Activated CD8-positive, alpha-beta memory T cell treated with anti-CD3 and anti-CD28 coated beads for 1 hour (primary cell): Measurements from ENCODE around the gene PSMD13.

Source experiments
- DNase-seq, 2 donors: peaks; one replicate each; pipeline ENCODE4 v3.0.0-alpha.2; 2020; ENCODE audit warnings: low read depth in 1 of 2; ENCODE audit errors: extremely low read depth in 1 of 2

The PSMD13 gene

DNA sequence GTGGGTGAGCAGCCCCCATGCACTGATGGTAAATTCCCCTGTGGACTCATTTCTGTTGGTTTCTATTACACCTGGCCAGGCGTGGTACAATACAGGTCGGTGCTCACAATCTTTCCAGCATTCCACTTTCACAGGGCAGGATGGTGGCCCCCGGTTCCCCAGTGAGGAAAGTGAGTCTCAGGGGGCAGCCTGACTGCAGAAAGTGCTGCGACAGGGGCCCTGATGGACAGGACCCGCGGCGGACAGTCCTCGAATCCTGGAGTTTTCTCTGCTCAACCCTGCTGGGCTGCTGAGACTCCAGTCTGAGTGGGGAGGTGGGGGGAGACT, 49.1 kb downstream of the PSMD13 start:
- no peak for DNase-seq

DNA sequence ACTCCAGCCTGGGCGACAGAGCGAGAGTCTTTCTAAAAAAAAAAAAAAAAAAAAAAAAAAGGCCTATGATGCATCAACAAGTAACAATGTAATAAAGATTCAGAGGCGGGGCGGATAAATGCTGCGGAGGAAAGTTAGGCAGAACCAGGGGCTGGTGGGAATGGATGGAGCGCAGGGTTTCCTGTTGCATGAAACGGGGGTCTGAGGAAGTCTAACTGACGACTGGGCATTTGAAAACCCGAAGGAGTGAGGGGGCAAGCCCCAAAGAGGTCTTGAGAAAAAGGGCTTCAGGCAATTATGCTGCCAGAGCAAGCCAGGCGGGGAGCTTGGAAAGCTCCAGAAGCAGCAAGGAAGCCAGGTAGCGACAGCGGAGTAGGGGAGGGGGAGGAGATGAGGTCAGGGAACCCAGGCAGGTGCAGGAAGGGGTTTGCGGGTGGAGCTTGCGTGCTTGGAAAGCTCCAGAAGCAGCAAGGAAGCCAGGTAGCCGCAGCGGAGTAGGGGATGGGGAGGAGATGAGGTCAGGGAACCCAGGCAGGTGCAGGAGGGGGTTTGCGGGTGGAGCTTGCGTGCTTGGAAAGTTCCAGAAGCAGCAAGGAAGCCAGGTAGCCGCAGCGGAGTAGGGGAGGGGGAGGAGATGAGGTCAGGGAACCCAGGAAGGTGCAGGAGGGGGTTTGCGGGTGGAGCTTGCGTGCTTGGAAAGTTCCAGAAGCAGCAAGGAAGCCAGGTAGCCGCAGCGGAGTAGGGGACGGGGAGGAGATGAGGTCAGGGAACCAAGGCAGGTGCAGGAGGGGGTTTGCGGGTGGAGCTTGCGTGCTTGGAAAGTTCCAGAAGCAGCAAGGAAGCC, 50.4 kb downstream of the PSMD13 start:
- DNase-seq: peak; percentile 67 to 71

DNA sequence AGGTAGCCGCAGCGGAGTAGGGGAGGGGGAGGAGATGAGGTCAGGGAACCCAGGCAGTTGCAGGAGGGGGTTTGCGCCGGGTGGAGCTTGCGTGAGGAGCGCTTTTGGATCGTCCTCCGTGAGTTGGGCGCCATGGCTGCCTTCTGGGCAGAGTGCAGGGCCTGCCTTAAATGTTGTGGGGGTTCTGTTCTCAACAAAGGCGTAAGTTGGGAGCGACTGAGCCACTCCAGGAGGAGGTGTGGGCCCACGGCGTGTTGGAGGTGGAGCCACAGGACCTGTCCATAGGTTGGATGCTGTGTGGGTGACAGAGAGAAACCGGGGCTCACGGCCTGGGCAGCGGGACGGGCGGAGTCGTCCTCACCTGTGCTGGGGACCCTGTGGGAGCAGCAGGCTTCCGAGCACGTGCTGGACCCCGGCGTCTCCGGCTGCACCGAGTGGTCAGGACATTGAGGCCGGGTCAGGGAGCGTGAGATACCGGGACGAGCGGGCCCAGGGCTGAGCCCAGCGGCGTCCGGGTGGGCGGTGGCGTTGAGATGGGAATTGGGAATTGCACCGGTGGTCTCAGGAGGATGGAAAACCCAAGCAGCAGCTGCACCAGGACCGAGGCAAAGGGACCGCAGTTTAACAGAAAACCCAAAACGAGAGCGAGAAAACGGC, 51.2 kb downstream of the PSMD13 start:
- peak in 1 of 2 donors; percentile 56 for DNase-seq

DNA sequence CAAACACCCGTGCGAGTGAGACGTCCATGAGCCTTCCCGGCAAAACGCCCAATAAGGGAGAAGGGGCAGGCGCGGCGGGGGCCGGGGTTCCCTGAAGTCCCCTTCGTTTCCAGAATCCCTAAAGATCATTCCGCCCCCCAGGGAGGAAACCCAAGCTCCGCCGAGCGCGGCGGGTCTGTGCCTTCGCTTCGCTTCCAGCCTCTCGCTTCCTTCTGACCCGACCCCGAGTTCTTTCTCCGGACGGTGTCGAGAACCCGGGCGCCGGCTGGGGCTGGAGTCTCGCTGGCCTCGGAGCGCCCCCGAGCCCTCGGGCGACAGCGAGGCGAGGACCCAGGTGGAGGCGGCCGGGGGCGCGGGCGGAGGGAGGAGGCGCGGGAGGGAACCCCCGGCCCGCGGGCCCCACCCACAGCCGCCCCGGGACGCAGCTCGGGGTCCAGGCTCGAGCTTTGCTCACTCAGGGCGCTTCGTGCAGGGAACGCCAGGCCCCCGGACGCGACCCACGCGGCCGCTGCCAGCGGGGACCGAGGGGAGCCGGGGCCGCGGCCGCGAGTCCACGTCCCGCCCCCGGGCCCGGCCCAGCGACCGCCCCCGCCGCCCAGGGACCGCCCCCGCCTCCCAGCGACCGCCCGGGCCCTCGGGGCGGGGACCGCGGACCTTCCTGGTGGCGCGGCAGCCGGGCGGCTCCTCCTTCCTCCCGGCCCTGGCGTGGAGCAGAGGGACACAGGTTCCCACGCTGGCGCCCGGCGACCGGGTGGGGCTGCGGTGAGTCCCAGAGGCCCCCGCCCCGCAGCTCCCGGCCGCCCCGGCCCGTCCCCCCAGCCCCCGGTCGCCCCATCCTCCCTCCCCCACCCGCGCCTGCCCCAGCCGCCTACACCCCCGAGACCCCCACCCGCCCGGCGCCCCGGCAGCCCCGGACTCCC, 52.0 kb downstream of the PSMD13 start, which contains the start of gene PGGHG:
PGGHG (plus strand) TSS at position 649 of the 920 bp plus-strand sequence. CDS start 691 bp downstream, outside the sequence.
- peak in 1 of 2 donors; percentile 66 for DNase-seq

DNA sequence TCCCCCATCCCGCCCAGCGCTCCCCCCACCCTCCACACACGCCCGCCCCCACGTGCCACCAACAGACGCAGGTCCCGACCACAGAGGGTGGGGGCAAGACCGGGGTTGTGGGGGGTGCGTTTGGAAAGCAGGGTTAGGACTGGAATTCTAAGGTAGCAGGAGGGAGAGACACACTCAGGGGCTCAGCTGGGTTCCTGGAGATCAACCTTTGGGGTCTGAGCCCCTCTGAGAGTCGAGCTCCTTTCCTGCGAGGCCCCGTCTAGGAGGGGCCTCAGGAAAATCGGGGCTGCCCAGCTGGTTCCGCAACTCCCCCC, 52.6 kb downstream of the PSMD13 start:
- no peak for DNase-seq

DNA sequence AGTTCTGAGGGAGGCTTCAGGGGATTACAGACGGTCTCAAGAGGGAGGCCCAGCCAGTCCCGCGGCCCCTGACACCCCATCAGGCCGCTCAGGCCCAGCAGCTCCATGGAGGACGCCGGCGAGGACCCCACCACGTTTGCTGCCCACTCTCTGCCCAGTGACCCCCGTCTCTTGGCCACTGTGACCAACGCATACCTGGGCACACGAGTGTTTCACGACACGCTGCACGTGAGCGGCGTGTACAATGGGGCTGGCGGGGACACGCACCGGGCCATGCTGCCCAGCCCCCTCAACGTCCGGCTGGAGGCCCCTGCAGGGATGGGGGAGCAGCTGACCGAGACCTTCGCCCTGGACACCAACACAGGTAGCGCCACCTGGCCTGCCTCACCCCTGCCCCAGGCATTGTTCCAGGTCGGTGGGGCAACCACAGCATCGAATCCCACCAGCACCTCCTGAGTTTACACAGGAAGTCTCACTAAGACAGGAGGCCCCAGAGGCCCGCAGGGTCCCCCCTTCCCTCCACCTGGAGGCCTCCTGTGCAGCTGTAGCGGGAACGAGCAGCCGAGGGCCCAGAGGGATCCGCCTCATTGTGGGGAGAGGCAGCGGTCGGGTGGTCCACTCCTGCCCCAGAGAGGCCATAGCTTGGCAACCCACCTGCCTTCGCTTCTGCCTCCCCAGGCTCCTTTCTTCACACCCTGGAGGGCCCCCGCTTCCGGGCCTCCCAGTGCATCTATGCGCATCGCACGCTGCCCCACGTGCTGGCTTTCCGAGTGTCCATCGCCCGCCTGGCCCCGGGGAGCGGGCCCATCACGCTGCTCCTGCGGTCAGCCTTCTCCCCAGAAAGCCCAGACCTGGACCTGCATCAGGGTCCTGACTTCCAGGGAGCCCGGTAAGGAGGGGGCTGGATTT, 53.2 kb downstream of the PSMD13 start:
- no peak for DNase-seq

DNA sequence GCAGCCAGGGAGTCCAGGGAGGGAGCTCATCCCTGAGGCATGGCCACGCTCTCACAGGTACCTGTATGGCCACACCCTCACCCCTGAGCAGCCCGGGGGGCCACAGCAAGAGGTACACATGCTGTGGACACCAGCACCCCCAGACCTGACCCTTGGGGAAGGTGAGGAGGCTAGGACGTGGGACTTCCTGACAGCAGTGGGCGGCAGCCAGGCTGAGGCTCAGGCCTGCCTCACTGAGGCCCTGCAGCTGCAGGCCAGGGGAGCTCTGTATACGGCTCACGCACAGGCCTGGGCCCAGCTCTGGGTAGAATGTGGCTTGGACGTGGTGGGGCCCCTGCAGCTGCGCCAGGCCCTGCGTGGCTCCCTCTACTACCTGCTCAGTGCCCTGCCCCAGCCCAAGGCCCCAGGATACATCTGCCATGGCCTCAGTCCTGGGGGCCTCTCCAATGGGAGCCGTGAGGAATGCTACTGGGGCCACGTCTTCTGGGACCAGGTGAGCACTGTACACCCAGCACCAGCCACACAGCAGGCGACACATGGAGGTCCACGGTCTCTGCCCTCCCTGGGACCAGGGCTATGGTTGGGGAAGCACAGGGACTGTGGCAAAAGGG, 54.0 kb downstream of the PSMD13 start:
- no peak for DNase-seq

DNA sequence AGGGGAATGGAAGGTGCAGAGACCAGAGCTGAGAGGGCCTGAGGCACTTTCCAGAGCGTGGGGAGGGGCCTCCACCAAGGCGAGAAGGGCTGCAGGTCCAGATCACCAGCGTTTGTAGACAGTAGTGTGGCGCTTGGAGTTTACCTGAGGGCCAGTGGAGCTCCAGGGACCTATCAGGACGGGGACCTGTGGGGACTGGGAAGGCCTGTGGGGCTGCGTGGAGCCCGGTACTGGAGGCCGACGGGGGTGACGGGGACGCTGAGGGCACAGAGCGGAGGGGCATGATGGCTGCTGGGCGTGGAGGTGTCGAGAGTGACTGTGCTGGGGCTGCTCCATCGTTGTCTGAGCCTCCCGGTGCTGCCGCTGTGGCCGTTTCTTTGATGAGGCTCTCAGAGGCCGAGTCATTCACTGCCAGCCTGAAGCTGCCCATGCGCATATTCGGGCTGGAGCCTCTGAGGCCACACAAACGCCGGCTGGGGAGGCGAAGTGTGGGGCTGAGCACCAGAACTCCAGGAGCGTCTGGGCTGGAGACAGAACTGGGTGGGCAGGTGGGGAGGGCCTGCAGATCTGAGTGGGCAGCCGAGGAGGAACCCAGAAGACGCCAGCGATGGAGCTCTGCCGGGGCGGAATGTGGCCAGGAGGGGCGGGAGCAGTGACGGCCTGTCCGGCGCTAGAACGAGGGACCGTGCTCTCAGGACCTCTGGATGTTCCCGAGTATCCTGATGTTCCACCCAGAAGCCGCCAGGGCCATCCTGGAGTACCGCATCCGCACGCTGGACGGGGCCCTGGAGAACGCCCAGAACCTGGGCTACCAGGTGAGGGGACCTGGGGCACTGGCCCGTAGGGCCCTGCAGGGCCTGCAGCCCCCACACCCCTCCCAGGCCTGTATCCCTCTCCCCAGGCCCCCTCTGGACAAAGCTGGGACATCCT, 54.8 kb downstream of the PSMD13 start:
- DNase-seq: no peak

DNA sequence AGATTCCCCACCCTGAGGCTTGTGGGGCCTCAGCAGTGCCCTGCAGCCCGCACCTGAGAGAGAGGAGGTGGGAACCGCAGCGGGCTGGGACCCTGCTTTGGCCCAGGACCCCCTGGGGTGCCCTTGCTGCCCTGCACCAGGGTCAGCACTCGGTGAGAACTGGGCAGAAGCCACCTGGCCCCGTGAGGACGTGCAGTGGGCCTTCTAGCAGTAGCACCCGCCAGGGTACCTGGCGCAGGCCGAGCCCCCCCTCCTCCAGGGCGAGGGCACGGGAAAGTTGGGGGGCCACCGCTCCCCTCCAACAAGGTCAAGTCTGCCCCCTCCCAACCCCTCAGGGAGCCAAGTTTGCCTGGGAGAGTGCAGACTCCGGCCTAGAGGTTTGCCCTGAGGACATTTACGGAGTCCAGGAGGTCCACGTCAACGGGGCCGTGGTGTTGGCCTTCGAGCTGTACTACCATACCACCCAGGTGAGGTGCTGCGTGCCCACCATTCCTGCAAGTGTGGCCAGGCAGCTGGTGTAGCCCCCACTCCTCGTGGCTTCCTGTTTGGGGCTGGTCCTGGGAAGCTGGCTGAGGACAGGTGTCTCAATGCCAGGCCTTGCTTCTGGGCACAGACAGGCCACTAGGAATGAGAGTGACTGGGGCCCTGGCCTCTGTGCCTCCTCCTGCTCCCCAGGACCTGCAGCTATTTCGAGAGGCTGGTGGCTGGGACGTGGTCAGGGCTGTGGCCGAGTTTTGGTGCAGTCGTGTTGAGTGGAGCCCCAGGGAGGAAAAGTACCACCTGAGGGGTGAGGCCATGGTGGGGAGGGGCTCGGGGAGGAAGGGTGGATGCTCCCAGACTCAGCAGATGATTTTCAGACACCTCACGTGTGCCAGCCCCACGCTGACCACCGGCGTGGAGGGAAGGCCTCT, 55.7 kb downstream of the PSMD13 start:
- DNase-seq: no peak

DNA sequence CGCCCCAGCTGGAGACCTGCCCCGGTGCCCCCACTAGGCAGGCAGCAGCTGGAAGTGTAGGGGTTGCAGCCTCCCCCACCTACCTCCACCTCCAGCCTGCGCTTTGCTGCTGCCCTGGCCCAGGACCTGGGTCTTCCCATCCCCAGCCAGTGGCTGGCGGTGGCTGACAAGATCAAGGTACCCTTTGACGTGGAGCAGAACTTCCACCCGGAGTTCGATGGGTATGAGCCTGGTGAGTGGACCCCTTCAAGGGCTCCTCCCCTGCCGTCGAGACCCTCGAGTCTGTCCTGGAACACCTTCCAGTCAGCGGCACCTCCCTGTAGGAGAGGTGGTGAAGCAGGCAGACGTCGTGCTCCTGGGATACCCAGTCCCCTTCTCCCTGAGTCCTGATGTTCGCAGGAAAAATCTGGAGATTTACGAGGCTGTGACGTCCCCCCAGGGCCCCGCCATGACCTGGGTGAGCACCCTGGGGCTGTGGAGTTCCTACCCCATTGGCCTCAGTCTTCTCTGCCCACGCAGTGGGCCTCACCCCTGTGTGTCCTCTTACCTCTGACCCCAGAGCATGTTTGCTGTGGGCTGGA, 56.6 kb downstream of the PSMD13 start:
- DNase-seq: no peak

DNA sequence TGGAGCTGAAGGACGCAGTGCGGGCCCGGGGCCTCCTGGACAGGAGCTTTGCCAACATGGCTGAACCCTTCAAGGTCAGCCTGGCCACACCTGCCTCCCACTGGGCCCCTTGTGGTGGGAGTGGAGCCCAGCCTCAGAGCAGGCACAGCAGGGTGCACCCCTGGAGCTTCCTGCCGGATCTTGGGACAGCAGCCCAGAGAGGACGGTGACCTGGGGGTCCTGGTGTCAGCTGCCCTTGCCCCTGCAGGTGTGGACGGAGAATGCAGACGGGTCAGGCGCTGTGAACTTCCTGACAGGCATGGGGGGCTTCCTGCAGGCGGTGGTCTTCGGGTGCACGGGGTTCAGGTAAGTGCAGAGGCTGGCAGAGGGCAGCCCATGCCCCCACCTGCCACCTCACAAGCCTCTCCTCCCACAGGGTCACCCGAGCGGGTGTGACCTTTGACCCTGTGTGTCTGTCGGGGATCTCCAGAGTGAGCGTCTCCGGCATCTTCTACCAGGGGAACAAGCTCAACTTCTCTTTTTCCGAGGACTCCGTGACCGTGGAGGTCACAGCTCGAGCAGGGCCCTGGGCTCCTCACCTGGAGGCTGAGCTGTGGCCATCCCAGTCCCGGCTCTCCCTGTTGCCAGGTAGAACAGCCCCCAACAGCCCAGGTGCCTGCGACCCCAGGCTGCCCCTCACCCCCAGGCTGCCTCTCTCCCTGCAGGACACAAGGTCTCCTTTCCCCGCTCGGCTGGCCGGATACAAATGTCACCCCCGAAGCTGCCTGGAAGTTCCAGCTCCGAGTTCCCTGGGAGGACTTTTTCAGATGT, 57.3 kb downstream of the PSMD13 start:
- DNase-seq: no peak

DNA sequence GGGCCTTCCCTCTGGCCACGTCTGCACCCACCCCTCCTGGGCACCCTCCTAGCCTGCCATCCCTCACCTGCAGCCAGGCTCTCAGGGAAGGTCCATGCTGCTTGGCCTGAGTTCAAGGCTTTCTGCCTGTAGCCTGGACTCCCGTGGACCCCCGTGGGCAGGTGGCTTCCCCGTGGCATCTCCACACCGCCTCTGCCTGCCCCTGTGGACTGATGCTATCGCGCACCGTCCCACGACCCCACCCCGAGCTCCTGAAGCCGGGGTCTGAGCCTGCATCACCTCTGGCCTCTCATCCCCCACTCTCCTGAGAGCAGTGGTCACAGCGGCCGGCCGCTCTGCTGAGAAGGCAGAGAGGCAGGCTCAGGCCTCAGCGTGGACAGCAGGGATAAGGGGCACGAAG, 58.0 kb downstream of the PSMD13 start:
- no peak for DNase-seq

DNA sequence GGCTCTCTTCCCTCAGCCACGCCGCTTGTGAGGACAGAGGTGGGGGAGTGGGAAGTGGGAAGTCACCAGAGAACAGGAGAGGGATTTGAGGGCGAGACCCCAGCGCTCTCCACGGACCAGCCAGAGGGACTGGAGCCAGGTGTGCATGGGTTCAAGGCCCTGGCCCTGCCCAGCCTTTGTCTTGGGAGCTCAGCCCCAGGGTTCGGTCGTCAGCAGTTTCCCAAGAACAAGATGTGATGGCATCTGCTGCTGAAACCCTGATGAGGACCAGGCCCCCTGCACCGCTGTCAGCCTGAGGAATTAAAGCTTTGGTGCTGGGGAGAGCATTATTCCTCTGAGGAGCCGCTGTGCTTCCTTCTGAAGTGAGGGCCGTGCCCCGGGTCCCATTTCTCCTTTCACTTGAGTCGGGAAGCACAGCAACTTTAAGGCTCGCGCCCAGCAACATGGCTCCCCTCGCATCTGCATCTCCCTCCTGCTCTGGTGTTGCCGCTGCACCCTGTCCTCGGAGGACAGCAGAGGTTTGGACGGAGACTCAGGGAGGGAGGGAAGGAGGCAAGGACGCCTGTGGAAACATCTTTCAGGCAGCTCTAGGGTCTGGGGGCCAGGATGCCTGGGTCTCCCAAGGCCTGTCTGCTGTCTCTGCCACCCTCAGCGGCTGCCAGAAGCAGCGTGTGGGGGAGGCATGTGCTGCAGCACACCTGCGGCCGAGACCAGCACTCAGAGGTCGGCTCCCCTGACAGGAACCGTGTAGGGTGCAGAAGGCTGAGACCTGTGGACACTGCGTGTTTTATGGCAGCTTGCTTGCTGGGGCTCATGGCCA, 58.8 kb downstream of the PSMD13 start:
- DNase-seq: no peak

DNA sequence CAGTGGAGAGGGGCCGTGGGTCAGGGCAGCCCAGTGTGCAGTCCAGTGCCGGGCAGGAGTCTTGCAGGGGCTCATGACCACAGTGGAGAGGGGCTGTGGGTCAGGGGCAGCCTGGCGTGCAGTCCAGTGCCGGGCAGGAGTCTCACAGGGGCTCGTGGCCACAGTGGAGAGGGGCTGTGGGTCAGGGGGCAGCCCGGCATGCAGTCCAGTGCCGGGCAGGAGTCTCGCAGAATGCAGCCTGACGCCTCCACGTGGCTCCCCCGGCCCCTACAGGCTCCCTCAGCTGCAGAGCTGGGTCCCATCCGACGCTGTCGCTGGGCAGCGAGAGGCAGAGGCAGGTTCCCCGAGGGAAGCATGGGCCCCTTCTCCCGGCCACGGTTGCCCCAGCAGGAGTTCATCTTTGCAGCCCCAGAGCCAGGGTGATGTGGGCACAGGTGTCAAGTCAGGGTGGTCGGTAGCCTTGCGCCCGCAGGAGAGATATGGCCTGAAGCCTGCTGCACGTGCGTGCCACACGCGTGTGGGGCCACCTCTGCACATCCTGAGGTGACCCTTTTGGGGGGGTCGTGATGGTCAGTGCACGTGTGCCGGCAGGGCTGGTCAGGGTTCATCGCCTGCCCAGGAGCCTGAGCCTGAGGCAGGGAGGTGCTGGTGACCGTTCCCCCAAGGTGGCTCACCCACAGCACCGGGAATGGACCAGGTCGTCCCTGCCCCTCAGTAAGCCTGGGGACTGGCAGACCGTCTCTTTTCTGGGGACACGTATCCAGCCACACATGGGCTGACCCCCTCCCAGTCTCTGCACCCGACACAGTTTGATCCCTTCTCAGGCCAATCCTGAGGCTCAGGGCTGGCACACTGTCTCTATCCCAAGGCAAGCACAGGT, 59.6 kb downstream of the PSMD13 start:
- DNase-seq: no peak

DNA sequence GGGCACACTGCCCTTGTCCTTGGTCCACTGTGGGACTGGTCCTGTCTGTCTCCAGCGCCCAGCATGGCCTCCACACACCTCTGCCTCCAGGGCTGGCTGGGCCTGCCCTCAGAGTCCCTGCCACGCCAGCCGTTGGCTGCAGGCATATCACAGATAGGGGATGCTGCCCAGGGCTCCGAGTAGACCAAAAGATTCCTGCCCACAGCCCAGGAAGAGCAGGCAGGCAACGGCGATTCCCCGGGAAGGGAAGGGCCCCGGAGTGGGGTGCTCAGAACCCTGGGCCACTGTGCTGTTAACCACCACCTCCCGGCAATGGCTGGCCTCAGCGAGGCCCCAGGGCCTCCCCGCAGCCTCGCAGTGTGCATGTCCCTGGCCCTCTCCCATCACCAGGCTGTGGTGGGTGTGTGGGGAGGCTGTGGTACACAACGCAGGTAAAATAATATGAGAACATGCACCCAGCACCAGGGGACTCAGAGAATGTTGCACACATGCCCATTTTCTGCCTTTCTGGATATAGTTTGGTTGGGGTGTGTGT, 60.3 kb downstream of the PSMD13 start:
- DNase-seq: no peak
